ENCODE measurements around the gene LRP6.
"Not testable (repeated sequence)": the region's sequence is repeated elsewhere in the genome, so short reads cannot be mapped to it uniquely, and the experiment has no call there.

DNA sequence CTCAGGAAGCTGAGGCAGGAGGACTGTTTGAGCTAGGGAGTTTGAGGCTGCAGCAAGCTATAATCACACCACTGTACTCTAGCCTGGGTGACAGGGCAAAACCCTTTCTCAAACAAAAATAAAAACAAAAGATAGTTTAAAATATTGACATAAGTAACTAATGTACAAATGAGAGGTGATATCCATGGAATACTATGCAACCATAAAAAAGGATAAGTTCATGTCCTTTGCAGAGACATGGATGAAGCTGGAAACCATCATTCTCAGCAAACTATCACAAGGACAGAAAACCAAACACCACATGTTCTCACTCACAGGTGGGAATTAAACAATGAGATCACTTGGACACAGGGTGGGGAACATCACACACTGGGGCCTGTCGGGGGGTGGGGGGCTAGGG is 122.3 kb downstream of the LRP6 start:
- TF ChIP-seq, protein P1, sequence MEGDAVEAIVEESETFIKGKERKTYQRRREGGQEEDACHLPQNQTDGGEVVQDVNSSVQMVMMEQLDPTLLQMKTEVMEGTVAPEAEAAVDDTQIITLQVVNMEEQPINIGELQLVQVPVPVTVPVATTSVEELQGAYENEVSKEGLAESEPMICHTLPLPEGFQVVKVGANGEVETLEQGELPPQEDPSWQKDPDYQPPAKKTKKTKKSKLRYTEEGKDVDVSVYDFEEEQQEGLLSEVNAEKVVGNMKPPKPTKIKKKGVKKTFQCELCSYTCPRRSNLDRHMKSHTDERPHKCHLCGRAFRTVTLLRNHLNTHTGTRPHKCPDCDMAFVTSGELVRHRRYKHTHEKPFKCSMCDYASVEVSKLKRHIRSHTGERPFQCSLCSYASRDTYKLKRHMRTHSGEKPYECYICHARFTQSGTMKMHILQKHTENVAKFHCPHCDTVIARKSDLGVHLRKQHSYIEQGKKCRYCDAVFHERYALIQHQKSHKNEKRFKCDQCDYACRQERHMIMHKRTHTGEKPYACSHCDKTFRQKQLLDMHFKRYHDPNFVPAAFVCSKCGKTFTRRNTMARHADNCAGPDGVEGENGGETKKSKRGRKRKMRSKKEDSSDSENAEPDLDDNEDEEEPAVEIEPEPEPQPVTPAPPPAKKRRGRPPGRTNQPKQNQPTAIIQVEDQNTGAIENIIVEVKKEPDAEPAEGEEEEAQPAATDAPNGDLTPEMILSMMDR (IDR thresholded peaks at IDR 0.05; ENCODE audit: low read depth, low read length, missing input control): not testable (repeated sequence)
- not testable (repeated sequence) for TF ChIP-seq GABPA (IDR thresholded peaks at IDR 0.05 in 1 of 2, conservative IDR thresholded peaks at IDR 0.05 in 1 of 2); REST (IDR thresholded peaks at IDR 0.05); FOXA1 (IDR thresholded peaks at IDR 0.05); YY1 (IDR thresholded peaks at IDR 0.05); JUND (IDR thresholded peaks at IDR 0.05); TAF1 (conservative IDR thresholded peaks at IDR 0.05); HNF4A (conservative IDR thresholded peaks at IDR 0.05)
- TF ChIP-seq, protein P2, sequence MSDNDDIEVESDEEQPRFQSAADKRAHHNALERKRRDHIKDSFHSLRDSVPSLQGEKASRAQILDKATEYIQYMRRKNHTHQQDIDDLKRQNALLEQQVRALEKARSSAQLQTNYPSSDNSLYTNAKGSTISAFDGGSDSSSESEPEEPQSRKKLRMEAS (IDR thresholded peaks at IDR 0.05): not testable (repeated sequence)
- TF ChIP-seq, protein P3, sequence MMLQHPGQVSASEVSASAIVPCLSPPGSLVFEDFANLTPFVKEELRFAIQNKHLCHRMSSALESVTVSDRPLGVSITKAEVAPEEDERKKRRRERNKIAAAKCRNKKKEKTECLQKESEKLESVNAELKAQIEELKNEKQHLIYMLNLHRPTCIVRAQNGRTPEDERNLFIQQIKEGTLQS (IDR thresholded peaks at IDR 0.05): not testable (repeated sequence)
